ENCODE data around the gene SLC6A3. TPM values are rescaled to one million over a fixed set of nuclear protein-coding genes. Genes with fewer than 3 reads are reported as not detected.
"Not testable (repeated sequence)": the region's sequence is repeated elsewhere in the genome, so short reads cannot be mapped to it uniquely, and the experiment has no call there.

The SLC6A3 gene
- total RNA-seq, 1 experiment from 2014 or later, result not detected

- Histone ChIP-seq H3K27me3 (no peaks in the 10 kb centered on the region), H3K9me3 (peaks cover 2% of the 10 kb centered on the region; the same call in 1 of the 2 replicates), H3K4me3 (no peak overlapping the region), H3K36me3 (peaks cover 96% of the 10 kb centered on the region)
- DNase-seq, result peak; percentile 10
These were observed 23.6 kb upstream of the SLC6A3 start for GRCh38 chr5:1468629-1469527.

DNA sequence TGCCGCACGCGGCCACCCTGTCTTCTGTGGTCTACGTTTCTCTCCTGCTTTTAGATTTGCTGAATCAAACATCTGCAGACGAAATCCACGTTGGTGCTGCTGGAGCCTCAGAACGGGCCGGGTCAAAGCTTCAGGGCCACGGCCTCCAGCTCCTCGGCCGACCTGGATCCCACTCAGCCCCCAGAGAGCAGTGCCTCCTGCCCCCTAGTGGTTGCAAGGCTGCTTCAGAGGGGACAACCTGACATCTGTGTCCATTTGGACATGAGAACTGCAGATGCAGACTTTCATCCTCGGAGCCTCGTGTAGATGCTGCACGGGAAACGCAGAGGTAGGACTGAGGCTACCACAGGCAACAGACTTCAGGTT, 23.0 kb upstream of the SLC6A3 start:
- H3K9me3 ChIP-seq, result peaks cover 2% of the 10 kb centered on the region; the same call in 1 of the 2 replicates
- no peak overlapping the region for H3K4me3 ChIP-seq
- DNase-seq, result no peak
- no peaks in the 10 kb centered on the region for H3K27me3 ChIP-seq
- peaks cover 96% of the 10 kb centered on the region for H3K36me3 ChIP-seq

DNA sequence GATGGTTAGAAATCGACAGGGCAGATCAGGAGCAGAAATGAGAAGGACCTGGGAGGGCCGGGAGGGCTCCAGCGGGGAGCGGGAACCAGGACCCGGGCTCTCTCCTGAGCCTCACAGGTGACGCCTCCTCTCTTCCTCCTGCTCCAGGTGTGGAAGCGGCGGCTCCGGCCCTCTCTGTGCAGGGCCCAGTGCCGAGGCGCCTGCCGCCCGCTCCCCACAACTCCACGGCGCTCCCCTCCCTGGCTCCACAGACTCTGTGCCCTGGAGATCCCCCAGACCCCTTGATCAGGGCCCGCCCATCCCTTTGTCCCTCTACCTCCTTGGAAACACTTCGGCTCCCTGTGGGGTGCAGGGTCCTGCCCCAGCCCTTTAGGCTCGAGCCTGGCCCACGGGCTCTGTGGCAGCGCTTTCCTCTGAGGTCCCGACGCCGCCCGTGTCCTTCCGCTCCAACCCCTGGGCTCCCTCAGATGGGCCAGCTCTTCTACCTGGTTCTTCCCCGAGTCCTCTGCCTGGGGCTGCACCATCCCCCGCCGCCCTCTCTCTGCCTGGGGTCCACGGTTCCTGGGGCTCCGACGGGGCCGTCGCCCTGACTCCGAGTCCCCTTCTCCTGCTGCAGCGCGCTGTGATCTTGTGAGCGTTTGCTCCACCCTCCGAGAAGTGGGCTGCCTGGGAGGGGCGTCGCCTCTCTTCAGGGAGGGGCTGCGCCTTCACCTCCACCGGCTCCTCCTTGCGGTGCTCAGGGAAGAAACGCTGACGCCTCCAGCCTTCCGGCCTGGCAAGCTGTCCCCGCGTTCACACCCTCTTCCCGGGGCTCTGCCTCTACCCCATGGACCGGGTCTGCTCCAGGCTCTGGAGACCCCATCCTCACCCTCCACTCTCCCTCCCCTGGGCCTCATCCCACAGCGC, 22.4 kb upstream of the SLC6A3 start:
- peaks cover 2% of the 10 kb centered on the region; the same call in 1 of the 2 replicates for H3K9me3 ChIP-seq
- no peaks in the 10 kb centered on the region for H3K27me3 ChIP-seq
- DNase-seq, result no peak
- no peak overlapping the region for H3K4me3 ChIP-seq
- H3K36me3 ChIP-seq, result peaks cover 96% of the 10 kb centered on the region

GRCh38 chr5:1466631-1467265, 21.5 kb upstream of the SLC6A3 start:
- DNase-seq, result no peak
- peaks cover 2% of the 10 kb centered on the region; the same call in 1 of the 2 replicates for H3K9me3 ChIP-seq

GRCh38 chr5:1465966-1466471, 20.8 kb upstream of the SLC6A3 start:
- Histone ChIP-seq H3K27me3 (no peaks in the 10 kb centered on the region), H3K36me3 (peaks cover 96% of the 10 kb centered on the region), H3K4me3 (no peak overlapping the region), H3K9me3 (peaks cover 2% of the 10 kb centered on the region; the same call in 1 of the 2 replicates)
- DNase-seq, result no peak

More at GRCh38 chr5:1466631-1467265, 21.5 kb upstream of the SLC6A3 start:
- Histone ChIP-seq H3K36me3 (peaks cover 96% of the 10 kb centered on the region), H3K27me3 (no peaks in the 10 kb centered on the region), H3K4me3 (no peak overlapping the region)

GRCh38 chr5:1465117-1465516, 19.9 kb upstream of the SLC6A3 start:
- Histone ChIP-seq H3K36me3 (peaks cover 96% of the 10 kb centered on the region), H3K4me3 (no peak overlapping the region), H3K9me3 (peaks cover 2% of the 10 kb centered on the region; the same call in 1 of the 2 replicates), H3K27me3 (no peaks in the 10 kb centered on the region)
- no peak for DNase-seq

- no peak overlapping the region for H3K4me3 ChIP-seq
- DNase-seq, result no peak
- peaks cover 6% of the 10 kb centered on the region for H3K9me3 ChIP-seq
- H3K27me3 ChIP-seq, result no peaks in the 10 kb centered on the region
- H3K36me3 ChIP-seq, result peaks cover 95% of the 10 kb centered on the region
These were observed 19.3 kb upstream of the SLC6A3 start for GRCh38 chr5:1464511-1464910.

GRCh38 chr5:1464096-1464446, 18.8 kb upstream of the SLC6A3 start:
- H3K36me3 ChIP-seq, result peaks cover 91% of the 10 kb centered on the region
- DNase-seq, result no peak
- no peaks in the 10 kb centered on the region for H3K27me3 ChIP-seq
- H3K4me3 ChIP-seq, result no peak overlapping the region
- H3K9me3 ChIP-seq, result peaks cover 6% of the 10 kb centered on the region

DNA sequence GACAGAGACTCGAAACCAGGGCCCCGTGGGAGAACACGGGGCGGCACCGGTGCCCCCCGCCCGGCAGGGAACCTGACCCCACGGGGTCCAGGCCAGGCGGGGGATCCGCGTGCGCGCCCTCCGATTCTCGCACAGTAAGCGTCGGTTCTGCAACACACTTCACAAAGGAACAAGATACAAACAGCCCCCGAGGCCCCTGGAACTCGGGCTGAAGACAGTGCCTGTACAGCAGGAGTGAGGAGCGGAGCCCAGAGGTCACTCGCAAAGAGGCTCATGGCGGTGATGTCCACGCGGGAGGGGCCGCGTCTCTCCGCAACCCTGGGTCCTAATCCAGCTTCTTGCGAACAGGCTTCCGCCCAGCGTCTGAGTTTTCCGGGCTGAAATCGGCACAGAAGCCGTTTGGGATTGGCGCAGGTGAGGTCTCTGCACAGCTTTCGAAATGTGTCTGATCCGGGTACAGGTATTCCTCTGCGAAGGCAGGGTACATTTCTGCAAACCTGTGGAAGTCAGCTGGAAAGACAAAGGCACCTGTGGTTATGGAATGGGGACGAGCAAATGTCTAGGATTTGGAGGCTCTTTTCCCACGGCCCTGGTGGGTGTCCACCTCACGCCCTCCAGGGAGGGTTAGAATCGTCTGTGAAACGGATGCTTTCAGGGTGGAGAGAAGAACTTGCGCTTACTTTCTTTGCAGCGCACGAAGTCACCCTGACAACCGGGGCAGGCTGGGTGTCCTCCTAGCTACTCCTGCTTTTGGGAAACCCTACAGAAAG, 18.3 kb upstream of the SLC6A3 start:
- Histone ChIP-seq H3K27me3 (no peaks in the 10 kb centered on the region), H3K9me3 (peaks cover 7% of the 10 kb centered on the region), H3K36me3 (peaks cover 86% of the 10 kb centered on the region), H3K4me3 (no peak overlapping the region)
- DNase-seq, result no peak

DNA sequence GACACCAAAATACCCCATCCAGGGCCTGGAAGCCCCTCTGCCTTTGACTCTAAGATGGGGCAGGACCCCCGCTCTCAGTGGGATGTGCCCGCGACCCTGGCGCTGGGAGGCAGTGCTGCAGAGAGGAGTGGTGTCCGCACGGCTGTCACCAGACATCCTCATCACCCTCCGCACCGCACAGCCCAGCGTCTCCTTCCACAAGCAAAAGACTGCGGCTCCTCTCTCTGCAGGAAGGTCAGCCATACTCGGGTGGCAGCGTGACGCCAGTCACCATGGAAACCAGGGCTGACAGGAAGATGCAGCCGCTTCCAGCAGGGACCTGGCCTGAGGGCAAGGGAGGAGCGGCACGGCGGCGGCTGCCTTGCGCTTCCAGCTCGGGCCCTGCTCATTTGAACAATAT, 17.1 kb upstream of the SLC6A3 start:
- no peak overlapping the region for H3K4me3 ChIP-seq
- H3K36me3 ChIP-seq, result peaks cover 86% of the 10 kb centered on the region
- peaks cover 18% of the 10 kb centered on the region for H3K9me3 ChIP-seq
- DNase-seq, result no peak
- no peaks in the 10 kb centered on the region for H3K27me3 ChIP-seq

DNA sequence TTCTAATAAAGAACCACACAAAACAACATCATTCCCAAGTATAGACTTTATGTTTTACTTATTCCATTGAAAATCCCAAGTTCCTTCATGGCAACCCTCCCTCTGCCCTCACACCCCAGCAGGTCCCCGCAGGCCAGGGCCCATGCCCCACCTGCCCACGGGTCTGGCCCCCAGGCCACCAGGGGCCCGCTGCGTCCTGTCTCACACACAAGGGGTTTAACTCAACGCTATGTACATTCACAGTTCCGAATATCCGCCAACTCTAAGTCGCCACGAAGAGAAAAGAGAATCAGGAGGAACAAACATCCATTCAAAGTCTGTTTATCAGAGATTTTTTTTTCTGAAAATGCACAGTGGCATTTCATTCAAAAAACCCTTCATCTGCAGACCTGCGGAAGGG, 16.2 kb upstream of the SLC6A3 start:
- no peak for DNase-seq
- Histone ChIP-seq H3K4me3 (no peak overlapping the region), H3K27me3 (no peaks in the 10 kb centered on the region), H3K9me3 (peaks cover 27% of the 10 kb centered on the region), H3K36me3 (peaks cover 77% of the 10 kb centered on the region)

DNA sequence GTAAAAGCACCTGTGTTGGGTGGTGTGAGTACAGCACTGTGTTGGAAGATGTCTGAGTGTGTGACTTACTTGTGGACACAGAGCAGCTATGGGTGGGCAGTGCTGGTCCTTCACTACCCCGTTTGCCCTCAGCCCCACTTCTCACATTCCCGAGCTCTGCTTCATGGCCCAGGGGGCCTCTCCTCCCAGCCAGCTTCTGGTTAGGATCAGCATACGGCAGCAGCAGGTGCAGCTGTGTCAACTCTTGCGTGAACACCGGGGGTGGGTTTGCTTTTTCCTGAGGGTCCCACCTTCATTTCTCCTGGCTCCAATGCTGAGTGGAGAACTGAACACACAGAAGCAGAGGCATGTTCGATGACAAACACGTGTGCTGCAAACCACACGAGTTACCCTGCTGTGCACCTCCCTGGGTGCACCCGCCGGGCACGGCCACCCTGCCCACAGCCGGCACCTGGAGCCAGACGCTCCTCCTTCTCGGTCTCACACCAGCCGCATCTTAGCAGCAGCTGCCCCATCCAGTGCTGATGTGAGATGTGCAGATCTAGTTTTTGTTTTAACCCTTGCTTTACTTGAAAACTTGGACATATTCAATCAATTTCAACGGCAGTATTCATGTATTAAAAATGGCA, 14.9 kb upstream of the SLC6A3 start:
- no peak for DNase-seq

GRCh38 chr5:1459435-1459834, 14.2 kb upstream of the SLC6A3 start:
- peaks cover 62% of the 10 kb centered on the region for H3K36me3 ChIP-seq
- DNase-seq, H3K4me3 ChIP-seq, H3K27me3 ChIP-seq: not testable (repeated sequence)
- peaks cover 42% of the 10 kb centered on the region for H3K9me3 ChIP-seq

More for the DNA sequence above, 14.9 kb upstream of the SLC6A3 start:
- H3K9me3 ChIP-seq, result peaks cover 35% of the 10 kb centered on the region
- no peaks in the 10 kb centered on the region for H3K27me3 ChIP-seq
- no peak overlapping the region for H3K4me3 ChIP-seq
- H3K36me3 ChIP-seq, result peaks cover 66% of the 10 kb centered on the region

GRCh38 chr5:1456110-1456881, 11.1 kb upstream of the SLC6A3 start:
- peaks cover 30% of the 10 kb centered on the region for H3K36me3 ChIP-seq

GRCh38 chr5:1453613-1454012, 8.4 kb upstream of the SLC6A3 start:
- H3K27me3 ChIP-seq, result peaks cover 8% of the 10 kb centered on the region
- H3K36me3 ChIP-seq, result peaks cover 13% of the 10 kb centered on the region
- H3K4me3 ChIP-seq, result no peak overlapping the region
- DNase-seq, result no peak
- peaks cover 73% of the 10 kb centered on the region for H3K9me3 ChIP-seq

More at GRCh38 chr5:1456110-1456881, 11.1 kb upstream of the SLC6A3 start:
- not testable (repeated sequence) for H3K4me3 ChIP-seq, H3K27me3 ChIP-seq, DNase-seq
- peaks cover 74% of the 10 kb centered on the region for H3K9me3 ChIP-seq
